GM23338 (cell line): ENCODE data around the gene TMEM101. TPM values are rescaled to one million over a fixed set of nuclear protein-coding genes. Genes with fewer than 3 reads are reported as not detected.

Experiments
- ATAC-seq: fragments of 200-7000 bp; cut with Tn5 transposase; 3 replicates; pipeline ENCODE4 v1.9.1; 2020
- DNase-seq: peaks from one replicate; pipeline ENCODE4 v3.0.0-alpha.2; 2015; ENCODE audit warnings: low spot score
- H2AFZ ChIP-seq: fragments of 200-600 bp; sonication (generic); 2 replicates; pipeline ENCODE4 v1.8.0; 2016; ENCODE audit warnings: antibody characterized with exemption, mild to moderate bottlenecking, moderate library complexity
- H3F3A ChIP-seq: fragments of 200-600 bp; sonication (generic); replicated peaks from 2 replicates; pipeline ENCODE4 v1.8.0; 2017; ENCODE audit warnings: antibody characterized with exemption, mixed run types, low read depth
- H3K27ac ChIP-seq: fragments of 200-600 bp; sonication (generic); 2 replicates; pipeline ENCODE4 v1.6.1; 2016; ENCODE audit warnings: low read depth
- H3K27me3 ChIP-seq: fragments of 200-600 bp; sonication (generic); 2 replicates; pipeline ENCODE4 v1.8.0; 2016; ENCODE audit warnings: mild to moderate bottlenecking, mixed run types, moderate library complexity; ENCODE audit not compliant: insufficient read depth
- H3K36me3 ChIP-seq: fragments of 200-600 bp; sonication (generic); 2 replicates; pipeline ENCODE4 v1.8.0; 2016; ENCODE audit warnings: mild to moderate bottlenecking; ENCODE audit not compliant: insufficient read depth
- H3K4me1 ChIP-seq: fragments of 200-600 bp; sonication (generic); 2 replicates; pipeline ENCODE4 v1.8.0; 2016; ENCODE audit warnings: mild to moderate bottlenecking, moderate library complexity; ENCODE audit not compliant: insufficient read depth
- H3K4me2 ChIP-seq: fragments of 200-600 bp; sonication (generic); 2 replicates; pipeline ENCODE4 v1.7.1; 2017; ENCODE audit warnings: mixed run types
- H3K4me3 ChIP-seq: fragments of 200-600 bp; sonication (generic); 2 replicates; pipeline ENCODE4 v1.6.1; 2016; ENCODE audit warnings: mixed run types
- H3K79me2 ChIP-seq: fragments of 200-600 bp; sonication (generic); replicated peaks from 2 replicates; pipeline ENCODE4 v1.8.0; 2017; ENCODE audit warnings: mild to moderate bottlenecking; ENCODE audit not compliant: insufficient read depth
- H3K9me2 ChIP-seq: fragments of 200-600 bp; sonication (generic); 2 replicates; pipeline ENCODE4 v1.8.0; 2017; ENCODE audit not compliant: insufficient read depth
- H4K20me1 ChIP-seq: fragments of 200-600 bp; sonication (generic); replicated peaks from 2 replicates; pipeline ENCODE4 v1.8.0; 2017; ENCODE audit warnings: mild to moderate bottlenecking; ENCODE audit not compliant: insufficient read depth
- H3K27ac Mint-ChIP-seq: 2 replicates; pipeline ENCODE4 v1.8.0; 2020; ENCODE audit warnings: inconsistent platforms, mild to moderate bottlenecking, moderate library complexity, mixed read lengths
- H3K27me3 Mint-ChIP-seq: 3 replicates; pipeline ENCODE4 v1.8.0; 2022; ENCODE audit warnings: low read depth, mild to moderate bottlenecking, moderate library complexity, mixed read lengths, inconsistent platforms; ENCODE audit not compliant: insufficient read depth, poor library complexity
- H3K36me3 Mint-ChIP-seq: 3 replicates; pipeline ENCODE4 v1.8.0; 2021; ENCODE audit warnings: low read depth, mild to moderate bottlenecking, inconsistent platforms, moderate library complexity, mixed read lengths
- H3K4me1 Mint-ChIP-seq: 3 replicates; pipeline ENCODE4 v1.8.0; 2020; ENCODE audit warnings: mild to moderate bottlenecking, inconsistent platforms, mixed read lengths
- H3K4me3 Mint-ChIP-seq: 3 replicates; pipeline ENCODE4 v1.8.0; 2021; ENCODE audit warnings: moderate library complexity, mild to moderate bottlenecking, inconsistent platforms, mixed read lengths
- H3K9me3 Mint-ChIP-seq: 3 replicates; pipeline ENCODE4 v1.8.0; 2020; ENCODE audit warnings: moderate library complexity, mild to moderate bottlenecking, inconsistent platforms, mixed read lengths
- CREB1 ChIP-seq: fragments of 250-450 bp; sonication (Bioruptor Pico); IDR thresholded peaks from 2 replicates; pipeline ENCODE4 v1.5.0; 2020; ENCODE audit warnings: low read depth, mild to moderate bottlenecking, moderate library complexity
- CTCF ChIP-seq, 2 experiments: fragments of 200-600 bp in 1 of 2; sonication (generic) in 1 of 2; conservative IDR thresholded peaks; 2 replicates each; pipeline versions ENCODE4 v1.5.1 to v1.6.1; 2016 to 2017; ENCODE audit warnings: antibody characterized with exemption in 2 of 2, low read depth in 2 of 2, mild to moderate bottlenecking in 2 of 2, moderate library complexity in 1 of 2
- ETS1 ChIP-seq: IDR thresholded peaks from 2 replicates; pipeline ENCODE4 v1.6.1; 2016; ENCODE audit warnings: antibody characterized with exemption
- EZH2 ChIP-seq: fragments of 200-600 bp; sonication (generic); IDR thresholded peaks from one replicate; pipeline ENCODE4 v1.8.0; 2017; ENCODE audit warnings: antibody characterized with exemption, mild to moderate bottlenecking, low read depth; ENCODE audit not compliant: unreplicated experiment
- EZH2phosphoT487 ChIP-seq: fragments of 200-600 bp; sonication (generic); IDR thresholded peaks from one replicate; pipeline ENCODE4 v1.8.1; 2018; ENCODE audit warnings: antibody characterized with exemption; ENCODE audit not compliant: unreplicated experiment
- JUNB ChIP-seq: IDR thresholded peaks from one replicate; pipeline ENCODE4 v1.6.1; 2016; ENCODE audit warnings: antibody characterized with exemption; ENCODE audit not compliant: unreplicated experiment
- NANOG ChIP-seq: IDR thresholded peaks from 2 replicates; pipeline ENCODE4 v1.6.1; 2016; ENCODE audit warnings: antibody characterized with exemption, borderline replicate concordance
- POLR2AphosphoS5 ChIP-seq: IDR thresholded peaks from 2 replicates; pipeline ENCODE4 v1.6.1; 2016; ENCODE audit warnings: antibody characterized with exemption, low read depth
- REST ChIP-seq: IDR thresholded peaks from one replicate; pipeline ENCODE4 v1.6.1; 2018; ENCODE audit warnings: antibody characterized with exemption; ENCODE audit not compliant: unreplicated experiment
- STAT1 ChIP-seq: IDR thresholded peaks from one replicate; pipeline ENCODE4 v1.6.1; 2016; ENCODE audit warnings: antibody characterized with exemption; ENCODE audit not compliant: unreplicated experiment
- ZNF114 ChIP-seq: fragments of 250-450 bp; sonication (Bioruptor Pico); IDR thresholded peaks from 2 replicates; pipeline ENCODE4 v1.5.0; 2020; ENCODE audit warnings: mild to moderate bottlenecking, moderate library complexity
- ZNF331 ChIP-seq: fragments of 250-450 bp; sonication (Bioruptor Pico); IDR thresholded peaks from 2 replicates; pipeline ENCODE4 v1.5.0; 2020; ENCODE audit warnings: low read depth, mild to moderate bottlenecking, moderate library complexity
- ZNF462 ChIP-seq: fragments of 250-450 bp; sonication (Bioruptor Pico); IDR thresholded peaks from 2 replicates; pipeline ENCODE4 v1.5.0; 2020; ENCODE audit warnings: mild to moderate bottlenecking, moderate library complexity
- polyA plus RNA-seq: library from polyadenylated mRNA; unstranded; fragments of >200 nt; fragmentation: Nextera tagmentation; extraction: Ambion mirVana; gene quantifications from 2 replicates; pipeline ENCODE4 v1.2.1, GENCODE V29; 2016
- total RNA-seq: library from RNA; depleted of rRNA; stranded (reverse); fragments of >200 nt; shearing (Covaris generic); gene quantifications from 2 replicates; pipeline ENCODE4 v1.2.3, GENCODE V29; 2014

Gene TMEM101
- total and polyA plus RNA-seq, 2 experiments from 2014 or later = 15.9 to 31.6 TPM

- H3K9me3 Mint-ChIP-seq = no peaks in the 10 kb centered on the region
- no peak overlapping the region for H3K4me3 Mint-ChIP-seq
- H3K4me1 ChIP-seq = peaks cover 6% of the 10 kb centered on the region
- peaks cover 28% of the 10 kb centered on the region for H3K27me3 Mint-ChIP-seq
- H3K27me3 ChIP-seq = peaks cover 34% of the 10 kb centered on the region
- no peaks in the 10 kb centered on the region for H4K20me1 ChIP-seq
- H3K4me1 Mint-ChIP-seq = no peaks in the 10 kb centered on the region; the same call in 2 of the 3 replicates
- no peaks in the 10 kb centered on the region for H3K36me3 ChIP-seq
- no peaks in the 10 kb centered on the region for H3K9me2 ChIP-seq
- no peak overlapping the region for H3K4me3 ChIP-seq
- ATAC-seq (no peak), DNase-seq (no peak)
- no peak overlapping the region for H2AFZ ChIP-seq
- no peak for TF ChIP-seq POLR2AphosphoS5
- no peak for TF ChIP-seq EZH2
- no peak for TF ChIP-seq ZNF331 (CRISPR knock-in tag)
- no peak for TF ChIP-seq STAT1
- no peak for TF ChIP-seq ETS1
- TF ChIP-seq CTCF (conservative IDR thresholded peaks at IDR 0.05; ENCODE audit: low read depth in 2 of 2) = no peak
- no peak for TF ChIP-seq NANOG
- TF ChIP-seq CREB1 (CRISPR knock-in tag) = no peak
- TF ChIP-seq JUNB = no peak
- no peak for TF ChIP-seq ZNF462
- TF ChIP-seq EZH2phosphoT487 = no peak
- TF ChIP-seq ZNF114 (CRISPR knock-in tag) = no peak
- no peak for TF ChIP-seq REST
- no peaks in the 10 kb centered on the region for H3K36me3 Mint-ChIP-seq
- no peaks in the 10 kb centered on the region for H3K79me2 ChIP-seq
- H3F3A ChIP-seq = no peaks in the 10 kb centered on the region
- H3K4me2 ChIP-seq = no peak overlapping the region
- H3K27ac Mint-ChIP-seq = no peak overlapping the region
- H3K27ac ChIP-seq = no peak overlapping the region
These were observed 13.8 kb downstream of the TMEM101 start for GRCh38 chr17:44000871-44001460.
